Vagina (tissue), 2 donors: ENCODE data around the gene RYR2.

Experiments used
- POLR2A ChIP-seq, 2 donors: fragments of 450-650 bp; IDR thresholded peaks; one replicate each; pipeline ENCODE4 v1.6.1; 2017; ENCODE audit warnings: antibody characterized with exemption in 2 of 2, mild to moderate bottlenecking in 2 of 2, moderate library complexity in 2 of 2
- TF ChIP-seq, protein P1 (sequence below), 3 experiments: fragments of 450-650 bp in 2 of 3; fragments of 200-600 bp in 1 of 3; sonication (generic) in 1 of 3; IDR thresholded peaks; one replicate each; pipeline ENCODE4 v1.5.1; 2017 to 2019; ENCODE audit warnings: antibody characterized with exemption in 3 of 3, mild to moderate bottlenecking in 2 of 3, moderate library complexity in 2 of 3

DNA sequence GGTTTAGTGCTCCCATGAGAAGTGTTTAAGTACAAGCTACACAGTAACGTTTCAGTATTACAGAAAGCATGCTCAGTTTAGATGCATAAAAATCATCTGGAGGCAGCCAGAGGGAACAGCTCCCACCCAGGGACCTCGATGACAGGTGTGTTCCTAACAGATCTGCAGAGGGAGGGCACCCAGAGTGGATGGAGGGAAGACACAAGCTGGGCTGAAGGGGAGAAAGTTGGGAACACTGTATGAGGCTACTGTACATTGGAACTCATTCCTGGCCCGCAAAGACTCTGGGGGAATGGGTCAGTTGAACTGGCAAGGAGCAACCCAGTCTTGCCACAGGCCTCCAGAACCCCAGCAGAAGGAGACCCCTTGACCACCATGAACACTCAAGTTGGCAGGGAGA is 796.3 kb downstream of the RYR2 start:
- TF ChIP-seq, protein P1, sequence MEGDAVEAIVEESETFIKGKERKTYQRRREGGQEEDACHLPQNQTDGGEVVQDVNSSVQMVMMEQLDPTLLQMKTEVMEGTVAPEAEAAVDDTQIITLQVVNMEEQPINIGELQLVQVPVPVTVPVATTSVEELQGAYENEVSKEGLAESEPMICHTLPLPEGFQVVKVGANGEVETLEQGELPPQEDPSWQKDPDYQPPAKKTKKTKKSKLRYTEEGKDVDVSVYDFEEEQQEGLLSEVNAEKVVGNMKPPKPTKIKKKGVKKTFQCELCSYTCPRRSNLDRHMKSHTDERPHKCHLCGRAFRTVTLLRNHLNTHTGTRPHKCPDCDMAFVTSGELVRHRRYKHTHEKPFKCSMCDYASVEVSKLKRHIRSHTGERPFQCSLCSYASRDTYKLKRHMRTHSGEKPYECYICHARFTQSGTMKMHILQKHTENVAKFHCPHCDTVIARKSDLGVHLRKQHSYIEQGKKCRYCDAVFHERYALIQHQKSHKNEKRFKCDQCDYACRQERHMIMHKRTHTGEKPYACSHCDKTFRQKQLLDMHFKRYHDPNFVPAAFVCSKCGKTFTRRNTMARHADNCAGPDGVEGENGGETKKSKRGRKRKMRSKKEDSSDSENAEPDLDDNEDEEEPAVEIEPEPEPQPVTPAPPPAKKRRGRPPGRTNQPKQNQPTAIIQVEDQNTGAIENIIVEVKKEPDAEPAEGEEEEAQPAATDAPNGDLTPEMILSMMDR (IDR thresholded peaks at IDR 0.05) = no peak
- TF ChIP-seq POLR2A (IDR thresholded peaks at IDR 0.05) = no peak
